Caco-2 (cell line): ENCODE measurements around the gene LMNTD2. TPM values are rescaled to one million over a fixed set of nuclear protein-coding genes. Genes with fewer than 3 reads are reported as not detected.

ENCODE experiments used
- BruUV-seq: library from RNA; stranded (reverse); fragments of 400-500 nt; replicated peaks from 2 replicates; lab custom pipeline; 2021; lab: Mats Ljungman, UMichigan
- CTCF ChIA-PET: fragments of 300-600 bp; sonication (Branson Sonifier 250); formaldehyde crosslinking; loops from one replicate; lab custom pipeline; 2022; ENCODE audit warnings: antibody characterized with exemption; lab: Charles Lee
- POLR2A ChIA-PET: fragments of 300-600 bp; sonication (Branson Sonifier 250); formaldehyde crosslinking; loops from one replicate; lab custom pipeline; 2022; ENCODE audit warnings: antibody characterized with exemption; lab: Charles Lee
- DNase-seq, 2 experiments: peaks; one replicate each; pipeline versions ENCODE4 v3.0.0 to v3.0.0-alpha.2; 2020 to 2022
- H3K27me3 ChIP-seq: replicated peaks from 2 replicates; pipeline ENCODE4 v1.6.0; 2011; ENCODE audit warnings: low read length; ENCODE audit not compliant: control insufficient read depth, insufficient read depth
- H3K36me3 ChIP-seq: 2 replicates; pipeline ENCODE4 v1.5.1; 2011; ENCODE audit warnings: low read length; ENCODE audit not compliant: control insufficient read depth, insufficient read depth
- H3K4me1 ChIP-seq: fragments of 250-450 bp; sonication (Bioruptor Pico); 2 replicates; pipeline ENCODE4 v1.5.1; 2020; ENCODE audit warnings: mild to moderate bottlenecking
- H3K4me3 ChIP-seq: 2 replicates; pipeline ENCODE4 v1.5.1; 2011; ENCODE audit warnings: low read depth, mild to moderate bottlenecking, control low read depth, low read length
- H3K9me3 ChIP-seq: fragments of 250-450 bp; sonication (Bioruptor Pico); 2 replicates; pipeline ENCODE4 v1.5.1; 2020; ENCODE audit warnings: mild to moderate bottlenecking, moderate library complexity
- H3K27ac Mint-ChIP-seq: one replicate; pipeline ENCODE4 v1.8.0; 2022; ENCODE audit warnings: mixed read lengths; ENCODE audit not compliant: unreplicated experiment
- H3K27me3 Mint-ChIP-seq: one replicate; pipeline ENCODE4 v1.8.0; 2022; ENCODE audit warnings: mixed read lengths; ENCODE audit not compliant: insufficient read depth, unreplicated experiment
- H3K36me3 Mint-ChIP-seq: one replicate; pipeline ENCODE4 v1.8.0; 2022; ENCODE audit warnings: mild to moderate bottlenecking, mixed read lengths; ENCODE audit not compliant: insufficient read depth, unreplicated experiment
- H3K4me1 Mint-ChIP-seq: one replicate; pipeline ENCODE4 v1.8.0; 2022; ENCODE audit warnings: low read depth, mixed read lengths; ENCODE audit not compliant: unreplicated experiment
- H3K4me3 Mint-ChIP-seq: one replicate; pipeline ENCODE4 v1.8.0; 2022; ENCODE audit warnings: mild to moderate bottlenecking, moderate library complexity, mixed read lengths; ENCODE audit not compliant: unreplicated experiment
- H3K9me3 Mint-ChIP-seq: one replicate; pipeline ENCODE4 v1.8.0; 2022; ENCODE audit warnings: mixed read lengths; ENCODE audit not compliant: unreplicated experiment
- intact Hi-C: fragments of 100-400 bp; cut with micrococcal nuclease; formaldehyde crosslinking; loops from one replicate; pipeline ENCODE4 v1.10.0; 2022; ENCODE audit not compliant: unreplicated experiment
- total RNA-seq: library from RNA; stranded (reverse); gene quantifications from 2 replicates; pipeline ENCODE4 v1.2.3, GENCODE V29; 2022
- TF ChIP-seq, protein P1 (sequence below), 2 experiments: fragments of 200-600 bp in 1 of 2; IDR thresholded peaks; 1 replicate in 1 of 2; 2 replicates in 1 of 2; pipeline versions ENCODE4 v1.5.1 to v1.8.0; 2011 to 2022; ENCODE audit warnings: antibody characterized with exemption in 1 of 2, control low read depth in 1 of 2, inconsistent platforms in 1 of 2, low read depth in 1 of 2, low read length in 1 of 2, mild to moderate bottlenecking in 1 of 2, moderate library complexity in 1 of 2; ENCODE audit not compliant: insufficient read depth in 1 of 2, severe bottlenecking in 1 of 2, unreplicated experiment in 1 of 2

The LMNTD2 gene
- total RNA-seq, 1 experiment from 2014 or later = 11.9 TPM

GRCh38 chr11:544817-545166, 15.7 kb downstream of the LMNTD2 start:
- H3K27me3 ChIP-seq = no peaks in the 10 kb centered on the region
- Mint-ChIP-seq H3K36me3 (no peaks in the 10 kb centered on the region), H3K27me3 (no peaks in the 10 kb centered on the region), H3K9me3 (no peaks in the 10 kb centered on the region), H3K4me3 (no peak overlapping the region), H3K4me1 (no peaks in the 10 kb centered on the region), H3K27ac (no peak overlapping the region)
- intact Hi-C loops = no loop called here
- DNase-seq = no peak
- CTCF ChIA-PET = interaction anchor here (0.5 to 0.7 kb wide), 2 partner anchors 181 to 217 kb away, joined by 3 read pairs; no protein-coding TSS in a partner anchor
- no peaks in the 10 kb centered on the region for H3K9me3 ChIP-seq
- TF ChIP-seq, protein P1, sequence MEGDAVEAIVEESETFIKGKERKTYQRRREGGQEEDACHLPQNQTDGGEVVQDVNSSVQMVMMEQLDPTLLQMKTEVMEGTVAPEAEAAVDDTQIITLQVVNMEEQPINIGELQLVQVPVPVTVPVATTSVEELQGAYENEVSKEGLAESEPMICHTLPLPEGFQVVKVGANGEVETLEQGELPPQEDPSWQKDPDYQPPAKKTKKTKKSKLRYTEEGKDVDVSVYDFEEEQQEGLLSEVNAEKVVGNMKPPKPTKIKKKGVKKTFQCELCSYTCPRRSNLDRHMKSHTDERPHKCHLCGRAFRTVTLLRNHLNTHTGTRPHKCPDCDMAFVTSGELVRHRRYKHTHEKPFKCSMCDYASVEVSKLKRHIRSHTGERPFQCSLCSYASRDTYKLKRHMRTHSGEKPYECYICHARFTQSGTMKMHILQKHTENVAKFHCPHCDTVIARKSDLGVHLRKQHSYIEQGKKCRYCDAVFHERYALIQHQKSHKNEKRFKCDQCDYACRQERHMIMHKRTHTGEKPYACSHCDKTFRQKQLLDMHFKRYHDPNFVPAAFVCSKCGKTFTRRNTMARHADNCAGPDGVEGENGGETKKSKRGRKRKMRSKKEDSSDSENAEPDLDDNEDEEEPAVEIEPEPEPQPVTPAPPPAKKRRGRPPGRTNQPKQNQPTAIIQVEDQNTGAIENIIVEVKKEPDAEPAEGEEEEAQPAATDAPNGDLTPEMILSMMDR (IDR thresholded peaks at IDR 0.05; ENCODE audit: insufficient read depth in 1 of 2, low read depth in 1 of 2, low read length in 1 of 2, severe bottlenecking in 1 of 2, unreplicated experiment in 1 of 2) = no peak
- H3K4me1 ChIP-seq = no peaks in the 10 kb centered on the region
- POLR2A ChIA-PET = no interaction called here
- H3K36me3 ChIP-seq = no peaks in the 10 kb centered on the region
- no peak overlapping the region for H3K4me3 ChIP-seq
- BruUV-seq = no TSS peak

DNA sequence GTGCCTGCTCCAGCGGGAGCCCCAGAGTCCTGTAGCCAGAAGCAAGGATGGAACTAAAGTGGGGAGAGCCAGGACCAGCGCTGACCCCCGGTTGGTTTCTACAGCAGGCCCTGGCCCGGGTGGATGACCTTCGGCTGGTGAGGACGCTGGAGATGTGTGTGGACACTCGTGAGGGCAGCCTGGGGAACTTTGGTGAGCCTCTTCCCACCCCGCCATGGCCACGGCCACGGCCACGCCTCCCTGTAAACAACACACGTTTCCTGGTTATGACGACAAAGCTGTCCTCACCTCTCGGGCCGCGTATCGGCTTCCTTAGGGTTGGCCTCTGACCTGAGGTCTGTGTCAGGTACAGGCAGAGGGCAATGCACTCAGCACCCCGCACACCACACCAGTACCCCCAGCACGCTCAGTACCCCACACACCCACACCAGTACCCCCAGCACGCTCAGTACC, 19.1 kb downstream of the LMNTD2 start:
- H3K36me3 ChIP-seq = no peaks in the 10 kb centered on the region
- intact Hi-C loops = no loop called here
- H3K4me1 Mint-ChIP-seq = no peaks in the 10 kb centered on the region
- no peaks in the 10 kb centered on the region for H3K27me3 ChIP-seq
- no TSS peak for BruUV-seq
- ChIA-PET CTCF (no interaction called here), POLR2A (no interaction called here)
- no peaks in the 10 kb centered on the region for H3K9me3 Mint-ChIP-seq
- no peak overlapping the region for H3K4me3 Mint-ChIP-seq
- H3K36me3 Mint-ChIP-seq = peaks cover 16% of the 10 kb centered on the region
- H3K4me1 ChIP-seq = peaks cover 9% of the 10 kb centered on the region; the same call in 1 of the 2 replicates
- H3K27ac Mint-ChIP-seq = no peak overlapping the region
- TF ChIP-seq, protein P1 (IDR thresholded peaks at IDR 0.05; ENCODE audit: insufficient read depth in 1 of 2, low read depth in 1 of 2, low read length in 1 of 2, severe bottlenecking in 1 of 2, unreplicated experiment in 1 of 2) = no peak
- peak in 1 of 2 experiments; percentile 35 for DNase-seq
- no peaks in the 10 kb centered on the region for H3K27me3 Mint-ChIP-seq
- H3K9me3 ChIP-seq = no peaks in the 10 kb centered on the region
- no peak overlapping the region for H3K4me3 ChIP-seq

- H3K27me3 ChIP-seq = no peaks in the 10 kb centered on the region
- Mint-ChIP-seq H3K9me3 (no peaks in the 10 kb centered on the region), H3K36me3 (peaks cover 21% of the 10 kb centered on the region), H3K27ac (no peak overlapping the region), H3K4me1 (no peaks in the 10 kb centered on the region), H3K27me3 (no peaks in the 10 kb centered on the region), H3K4me3 (no peak overlapping the region)
- CTCF ChIA-PET = no interaction called here
- H3K4me1 ChIP-seq = peaks cover 9% of the 10 kb centered on the region; the same call in 1 of the 2 replicates
- no peaks in the 10 kb centered on the region for H3K9me3 ChIP-seq
- BruUV-seq = no TSS peak
- intact Hi-C loops = no loop called here
- DNase-seq = peak in 1 of 2 experiments; percentile 36
- POLR2A ChIA-PET = no interaction called here
- H3K36me3 ChIP-seq = no peaks in the 10 kb centered on the region
- no peak overlapping the region for H3K4me3 ChIP-seq
- TF ChIP-seq, protein P1 (IDR thresholded peaks at IDR 0.05; ENCODE audit: insufficient read depth in 1 of 2, low read depth in 1 of 2, low read length in 1 of 2, severe bottlenecking in 1 of 2, unreplicated experiment in 1 of 2) = no peak
Measured at GRCh38 chr11:540583-541432, 19.7 kb downstream of the LMNTD2 start.
